Loucy (cell line): ENCODE data around the gene ANTXR2.

Source experiments
- EZH2phosphoT487 ChIP-seq: fragments of 200-600 bp; IDR thresholded peaks from 2 replicates; pipeline ENCODE4 v1.6.1; 2018; ENCODE audit warnings: antibody characterized with exemption, mild to moderate bottlenecking, moderate library complexity, borderline replicate concordance
- TF ChIP-seq, protein P1 (sequence below): fragments of 200-600 bp; sonication (generic); conservative IDR thresholded peaks from 2 replicates; pipeline ENCODE4 v1.5.1; 2014; ENCODE audit warnings: mild to moderate bottlenecking, antibody characterized with exemption, low read length

DNA sequence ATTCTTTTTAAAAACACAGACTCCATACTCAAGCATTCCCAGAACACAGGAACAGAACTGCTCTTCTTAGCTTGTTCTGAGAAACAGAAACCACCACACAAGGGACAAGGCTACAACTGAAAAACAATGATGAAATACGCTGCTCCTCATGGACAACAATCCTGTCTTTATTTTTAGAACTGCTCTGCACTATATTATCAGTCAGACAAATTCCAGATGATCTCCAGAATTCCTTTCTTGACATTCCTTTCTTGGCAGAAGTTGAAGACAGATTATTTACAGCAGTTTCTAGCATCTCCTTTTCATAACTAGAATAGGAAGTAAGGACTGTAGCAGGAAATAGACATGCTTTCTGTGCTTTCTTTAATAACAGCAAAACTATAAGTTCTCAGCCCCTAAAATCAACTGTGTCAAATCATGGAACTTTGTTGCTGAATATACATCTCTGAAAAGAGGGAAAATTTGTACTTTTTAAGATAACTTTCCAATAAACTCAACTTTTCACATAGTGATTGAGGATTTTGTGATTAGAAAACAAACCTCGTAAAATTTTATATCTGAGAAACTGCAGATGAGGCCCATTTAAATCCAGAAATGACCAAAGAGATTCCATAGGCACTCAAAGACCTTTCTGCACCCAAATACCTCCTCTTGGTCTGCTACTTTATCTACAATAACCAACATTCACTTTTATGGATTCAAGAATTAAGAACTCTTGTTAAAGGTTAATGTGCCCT lies 35.9 kb downstream of the ANTXR2 start:
- TF ChIP-seq, protein P1, sequence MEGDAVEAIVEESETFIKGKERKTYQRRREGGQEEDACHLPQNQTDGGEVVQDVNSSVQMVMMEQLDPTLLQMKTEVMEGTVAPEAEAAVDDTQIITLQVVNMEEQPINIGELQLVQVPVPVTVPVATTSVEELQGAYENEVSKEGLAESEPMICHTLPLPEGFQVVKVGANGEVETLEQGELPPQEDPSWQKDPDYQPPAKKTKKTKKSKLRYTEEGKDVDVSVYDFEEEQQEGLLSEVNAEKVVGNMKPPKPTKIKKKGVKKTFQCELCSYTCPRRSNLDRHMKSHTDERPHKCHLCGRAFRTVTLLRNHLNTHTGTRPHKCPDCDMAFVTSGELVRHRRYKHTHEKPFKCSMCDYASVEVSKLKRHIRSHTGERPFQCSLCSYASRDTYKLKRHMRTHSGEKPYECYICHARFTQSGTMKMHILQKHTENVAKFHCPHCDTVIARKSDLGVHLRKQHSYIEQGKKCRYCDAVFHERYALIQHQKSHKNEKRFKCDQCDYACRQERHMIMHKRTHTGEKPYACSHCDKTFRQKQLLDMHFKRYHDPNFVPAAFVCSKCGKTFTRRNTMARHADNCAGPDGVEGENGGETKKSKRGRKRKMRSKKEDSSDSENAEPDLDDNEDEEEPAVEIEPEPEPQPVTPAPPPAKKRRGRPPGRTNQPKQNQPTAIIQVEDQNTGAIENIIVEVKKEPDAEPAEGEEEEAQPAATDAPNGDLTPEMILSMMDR, result no peak
- no peak for TF ChIP-seq EZH2phosphoT487
